Mucosa of rectum (tissue), 2 donors: Measurements from ENCODE around the gene FAM193A.
"Not testable (repeated sequence)": the region's sequence is repeated elsewhere in the genome, so short reads cannot be mapped to it uniquely, and the experiment has no call there.

Source experiments
- H3K27ac ChIP-seq, 2 donors: one replicate each; pipeline ENCODE4 v1.7.0; 2013; ENCODE audit warnings: inconsistent platforms in 2 of 2, low read depth in 2 of 2, low read length in 2 of 2
- H3K27me3 ChIP-seq, 2 donors: one replicate each; pipeline ENCODE4 v1.7.0; 2013; ENCODE audit warnings: low read length in 2 of 2; ENCODE audit not compliant: control insufficient read depth in 2 of 2, insufficient read depth in 2 of 2
- H3K36me3 ChIP-seq, 2 donors: one replicate each; pipeline ENCODE4 v1.7.0; 2013; ENCODE audit warnings: low read length in 2 of 2; ENCODE audit not compliant: control insufficient read depth in 2 of 2, insufficient read depth in 2 of 2
- H3K4me1 ChIP-seq, 2 donors: one replicate each; pipeline ENCODE4 v1.7.0; 2013; ENCODE audit warnings: low read length in 2 of 2, mild to moderate bottlenecking in 1 of 2; ENCODE audit not compliant: control insufficient read depth in 2 of 2, insufficient read depth in 2 of 2
- H3K4me3 ChIP-seq, 2 donors: one replicate each; pipeline ENCODE4 v1.7.0; 2013; ENCODE audit warnings: low read length in 2 of 2
- H3K9ac ChIP-seq, 2 donors: one replicate each; pipeline ENCODE4 v1.7.0; 2013; ENCODE audit warnings: low read length in 2 of 2, low read depth in 1 of 2, mild to moderate bottlenecking in 1 of 2
- H3K9me3 ChIP-seq, 2 donors: one replicate each; pipeline ENCODE4 v1.7.0; 2013; ENCODE audit warnings: low read length in 2 of 2; ENCODE audit not compliant: control insufficient read depth in 2 of 2
- donor health status: healthy.
- donor health status: Normal muscosa, but diverticular disease.

Gene FAM193A

GRCh38 chr4:2624782-2625530 lies 88.5 kb downstream of the FAM193A start:
- Histone ChIP-seq H3K9me3 (no peaks in the 10 kb centered on the region), H3K27ac (no peak overlapping the region), H3K4me3 (no peak overlapping the region), H3K36me3 (peaks cover 17 to 31% of the 10 kb centered on the region in 2 donors), H3K4me1 (no peaks in the 10 kb centered on the region), H3K9ac (no peak overlapping the region), H3K27me3 (no peaks in the 10 kb centered on the region)

GRCh38 chr4:2626231-2626630 lies 89.8 kb downstream of the FAM193A start:
- Histone ChIP-seq H3K27me3 (no peaks in the 10 kb centered on the region), H3K9me3 (no peaks in the 10 kb centered on the region), H3K4me3 (no peak overlapping the region), H3K4me1 (no peaks in the 10 kb centered on the region), H3K36me3 (peaks cover 27 to 40% of the 10 kb centered on the region in 2 donors), H3K27ac (no peak overlapping the region), H3K9ac (no peak overlapping the region)

- Histone ChIP-seq H3K27ac (no peak overlapping the region), H3K9me3 (no peaks in the 10 kb centered on the region), H3K4me1 (no peaks in the 10 kb centered on the region), H3K27me3 (no peaks in the 10 kb centered on the region), H3K4me3 (no peak overlapping the region), H3K36me3 (peaks cover 34 to 56% of the 10 kb centered on the region in 2 donors), H3K9ac (no peak overlapping the region)
Observed at GRCh38 chr4:2630556-2631273, 94.3 kb downstream of the FAM193A start.

- H3K36me3 ChIP-seq = peaks cover 36 to 60% of the 10 kb centered on the region in 2 donors
- H3K9me3 ChIP-seq = no peaks in the 10 kb centered on the region
- no peaks in the 10 kb centered on the region for H3K27me3 ChIP-seq
- no peak overlapping the region for H3K4me3 ChIP-seq
- no peak overlapping the region for H3K9ac ChIP-seq
- no peaks in the 10 kb centered on the region for H3K4me1 ChIP-seq
- H3K27ac ChIP-seq = no peak overlapping the region
Observed at GRCh38 chr4:2634014-2634413, 97.6 kb downstream of the FAM193A start.

- Histone ChIP-seq H3K27ac (no peak overlapping the region), H3K36me3 (peaks cover 40 to 61% of the 10 kb centered on the region in 2 donors), H3K4me1 (no peaks in the 10 kb centered on the region), H3K9me3 (no peaks in the 10 kb centered on the region), H3K27me3 (no peaks in the 10 kb centered on the region), H3K9ac (no peak overlapping the region), H3K4me3 (no peak overlapping the region)
Observed at GRCh38 chr4:2636331-2636730, 99.9 kb downstream of the FAM193A start.

GRCh38 chr4:2636994-2637393 lies 100.5 kb downstream of the FAM193A start:
- H3K27ac ChIP-seq = not testable (repeated sequence)

GRCh38 chr4:2637956-2638552 lies 101.6 kb downstream of the FAM193A start:
- Histone ChIP-seq H3K4me3 (no peak overlapping the region), H3K36me3 (peaks cover 43 to 55% of the 10 kb centered on the region in 2 donors), H3K27me3 (no peaks in the 10 kb centered on the region), H3K27ac (no peak overlapping the region), H3K4me1 (no peaks in the 10 kb centered on the region), H3K9ac (no peak overlapping the region), H3K9me3 (no peaks in the 10 kb centered on the region)

More at GRCh38 chr4:2636994-2637393, 100.5 kb downstream of the FAM193A start:
- not testable (repeated sequence) for H3K9ac ChIP-seq, H3K4me3 ChIP-seq, H3K9me3 ChIP-seq, H3K27me3 ChIP-seq, H3K4me1 ChIP-seq
- peaks cover 36 to 54% of the 10 kb centered on the region in 2 donors for H3K36me3 ChIP-seq

- Histone ChIP-seq H3K9me3 (no peaks in the 10 kb centered on the region), H3K4me1 (no peaks in the 10 kb centered on the region), H3K4me3 (no peak overlapping the region), H3K27me3 (no peaks in the 10 kb centered on the region), H3K9ac (no peak overlapping the region), H3K36me3 (peaks cover 48 to 57% of the 10 kb centered on the region in 2 donors), H3K27ac (no peak overlapping the region)
Observed at GRCh38 chr4:2638730-2639129, 102.3 kb downstream of the FAM193A start.

- no peak overlapping the region for H3K9ac ChIP-seq
- no peaks in the 10 kb centered on the region for H3K9me3 ChIP-seq
- no peaks in the 10 kb centered on the region for H3K4me1 ChIP-seq
- H3K4me3 ChIP-seq = no peak overlapping the region
- H3K36me3 ChIP-seq = peaks cover 54 to 55% of the 10 kb centered on the region in 2 donors
- H3K27ac ChIP-seq = no peak overlapping the region
- H3K27me3 ChIP-seq = no peaks in the 10 kb centered on the region
Observed at GRCh38 chr4:2642968-2643367, 106.5 kb downstream of the FAM193A start.

GRCh38 chr4:2643555-2643954 lies 107.1 kb downstream of the FAM193A start:
- H3K9me3 ChIP-seq = no peaks in the 10 kb centered on the region

More at GRCh38 chr4:2643555-2643954, 107.1 kb downstream of the FAM193A start:
- no peaks in the 10 kb centered on the region for H3K4me1 ChIP-seq
- H3K27ac ChIP-seq = no peak overlapping the region
- H3K36me3 ChIP-seq = peaks cover 57 to 58% of the 10 kb centered on the region in 2 donors
- no peak overlapping the region for H3K9ac ChIP-seq
- H3K4me3 ChIP-seq = no peak overlapping the region
- no peaks in the 10 kb centered on the region for H3K27me3 ChIP-seq
